Stimulated activated CD8-positive, alpha-beta memory T cell treated with anti-CD3 and anti-CD28 coated beads, Interleukin-4, amount 100 ng/mL, for 48 hours (primary cell): ENCODE data around the gene IQCM.

ENCODE experiments used
- DNase-seq: peaks from one replicate; pipeline ENCODE4 v3.0.0-alpha.2; 2020

IQCM gene

DNA sequence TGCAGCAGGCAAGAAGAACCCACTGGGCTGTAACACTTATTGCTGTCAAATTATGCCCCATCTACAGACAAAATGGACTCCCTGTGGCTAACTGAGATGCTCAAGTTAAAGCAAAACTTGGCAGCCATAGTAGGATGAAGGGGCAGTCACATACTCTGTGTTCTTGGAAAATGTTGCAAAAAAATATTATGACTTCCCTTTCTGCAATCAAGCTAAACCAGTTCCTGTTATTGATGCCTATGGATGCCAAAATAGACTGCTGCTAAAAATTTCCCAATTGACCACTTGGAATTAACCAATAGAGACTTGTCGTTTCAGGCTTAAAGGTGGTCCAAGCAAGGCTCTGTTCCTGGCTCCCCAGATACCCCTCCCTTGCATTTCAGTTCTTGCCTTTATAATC is 49.5 kb downstream of the IQCM start:
- no peak for DNase-seq

DNA sequence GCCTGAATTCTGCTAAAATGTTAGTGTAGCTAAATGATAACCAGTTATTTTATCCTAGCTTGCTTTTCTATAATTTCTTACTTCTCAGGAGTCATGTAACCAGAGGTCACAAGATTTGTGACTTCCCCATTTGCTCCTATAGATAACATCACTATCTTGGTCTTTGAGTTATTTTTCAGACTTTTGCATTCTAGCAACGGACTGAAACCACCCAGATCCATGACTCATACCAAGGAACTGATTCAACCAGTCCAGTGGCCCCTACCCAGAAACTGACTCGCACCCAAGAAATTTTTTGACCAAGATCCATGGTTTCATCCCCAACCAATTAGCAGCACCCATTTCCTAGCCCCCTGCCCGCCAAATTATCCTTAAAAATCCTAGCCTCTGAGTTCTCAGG is 50.0 kb downstream of the IQCM start:
- DNase-seq = no peak

DNA sequence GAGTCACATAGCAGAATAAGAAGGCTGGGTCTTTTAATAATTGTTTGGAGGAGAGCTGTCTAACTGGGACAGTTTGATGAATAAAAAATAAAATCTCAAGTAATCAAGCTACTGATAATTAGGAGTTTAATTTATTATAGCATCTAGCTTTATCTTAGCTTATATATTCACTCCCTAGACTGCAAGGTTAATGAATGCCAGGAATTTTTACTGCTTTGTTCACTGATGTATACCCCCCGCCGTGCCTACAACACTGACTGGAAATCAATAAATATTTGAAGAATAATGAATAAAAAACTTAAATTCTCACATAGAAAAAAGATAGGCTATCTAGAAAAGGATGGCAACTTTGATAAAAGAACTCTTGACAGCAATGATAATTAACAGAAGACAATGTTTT is 59.7 kb downstream of the IQCM start:
- no peak for DNase-seq

GRCh38 chr4:149754526-149754925 is 61.1 kb downstream of the IQCM start:
- no peak for DNase-seq

- DNase-seq = no peak
These were observed 62.9 kb downstream of the IQCM start for GRCh38 chr4:149752729-149753128.

DNA sequence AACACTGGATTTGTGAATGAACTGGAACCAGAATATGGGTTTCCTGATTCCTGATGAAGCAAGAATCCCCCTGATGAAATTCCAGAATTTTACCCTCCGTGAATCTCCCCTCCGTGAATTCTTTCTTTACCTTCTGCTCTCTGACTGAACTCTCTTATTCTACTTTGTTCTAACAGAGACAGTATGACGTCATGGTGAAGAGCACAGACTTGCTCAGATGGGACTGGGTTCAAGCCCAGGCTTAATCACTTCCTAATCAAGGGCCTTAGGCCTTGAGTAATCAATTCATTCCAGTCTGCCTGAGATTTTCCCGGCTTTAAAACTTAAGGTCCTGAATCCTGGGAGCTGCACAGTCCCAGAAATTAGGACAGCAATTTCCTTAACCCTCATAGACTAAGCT is 64.5 kb downstream of the IQCM start:
- DNase-seq = no peak

GRCh38 chr4:149749784-149750183 is 65.9 kb downstream of the IQCM start:
- DNase-seq = no peak

DNA sequence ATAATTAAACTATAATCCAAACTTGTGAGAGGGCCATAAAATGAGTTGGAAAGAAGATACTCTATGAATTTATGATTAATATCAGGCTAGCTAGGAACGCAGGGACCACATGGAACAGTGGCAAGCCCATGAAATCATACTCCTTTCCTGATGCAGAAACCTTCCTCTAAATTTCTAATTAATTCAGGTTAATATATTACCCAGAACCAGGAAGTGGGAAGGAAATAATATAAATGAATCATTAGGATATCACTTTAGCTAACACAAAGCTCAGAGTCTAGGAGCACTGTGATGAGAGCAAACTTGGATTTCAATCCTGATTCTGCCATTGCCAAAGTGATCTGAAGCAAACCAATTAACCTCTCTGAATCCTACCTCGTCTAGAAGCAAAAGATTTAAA is 68.0 kb downstream of the IQCM start:
- no peak for DNase-seq

- DNase-seq = no peak
These were observed 69.4 kb downstream of the IQCM start for GRCh38 chr4:149746276-149746675.

DNA sequence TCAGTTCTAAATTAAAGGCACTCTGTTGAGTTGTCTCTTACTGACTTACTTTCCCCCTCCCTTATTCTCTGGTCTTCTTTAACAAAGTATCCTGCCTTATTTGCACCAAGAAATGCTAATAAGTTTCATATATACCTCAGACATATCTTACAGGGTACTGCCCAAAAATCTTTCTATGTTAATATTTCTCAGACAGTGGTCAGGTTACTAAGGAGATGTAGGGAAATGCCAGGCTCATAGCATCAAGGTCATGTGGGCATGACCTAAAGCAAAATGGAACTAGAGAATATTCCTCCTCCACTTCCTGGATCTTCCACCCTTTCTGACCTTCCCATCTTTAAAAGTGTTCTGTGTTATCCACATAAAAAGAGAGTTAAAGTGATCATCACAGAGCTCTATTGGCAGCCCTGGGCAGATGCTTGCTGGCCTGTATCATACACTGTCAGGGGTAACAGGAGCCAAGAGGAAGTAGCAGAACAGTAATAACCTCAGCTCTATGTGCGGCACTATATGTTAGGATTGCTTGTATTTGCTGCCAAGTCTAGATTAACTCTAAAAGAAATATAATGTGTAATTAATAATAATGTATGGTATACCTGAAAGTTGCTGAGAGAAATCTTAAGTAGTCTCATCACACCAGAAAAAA is 74.3 kb downstream of the IQCM start:
- no peak for DNase-seq

DNA sequence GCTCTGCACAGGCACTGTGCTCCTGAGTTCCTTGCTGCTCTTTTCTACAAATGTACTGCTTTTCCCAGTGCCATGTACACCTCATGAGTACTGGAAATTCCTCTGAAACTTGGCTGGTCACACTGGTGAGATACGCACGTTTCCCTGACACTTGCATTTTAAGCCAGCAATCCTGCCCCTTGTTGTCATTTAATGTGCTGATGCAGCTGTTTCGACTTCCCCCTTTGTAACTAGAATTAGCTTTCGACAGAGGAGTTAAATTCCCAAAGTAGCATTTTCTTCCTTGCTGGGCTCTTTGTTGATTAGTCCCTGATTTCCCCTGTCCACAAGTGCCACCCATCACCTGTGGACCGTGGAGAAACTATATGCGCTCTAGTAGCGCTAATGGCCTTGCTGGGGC is 77.5 kb downstream of the IQCM start:
- no peak for DNase-seq

- DNase-seq = no peak
These were observed 79.8 kb downstream of the IQCM start for GRCh38 chr4:149735796-149736195.

GRCh38 chr4:149728444-149728843 is 87.2 kb downstream of the IQCM start:
- DNase-seq = no peak

GRCh38 chr4:149727663-149728062 is 88.0 kb downstream of the IQCM start:
- DNase-seq = no peak

DNA sequence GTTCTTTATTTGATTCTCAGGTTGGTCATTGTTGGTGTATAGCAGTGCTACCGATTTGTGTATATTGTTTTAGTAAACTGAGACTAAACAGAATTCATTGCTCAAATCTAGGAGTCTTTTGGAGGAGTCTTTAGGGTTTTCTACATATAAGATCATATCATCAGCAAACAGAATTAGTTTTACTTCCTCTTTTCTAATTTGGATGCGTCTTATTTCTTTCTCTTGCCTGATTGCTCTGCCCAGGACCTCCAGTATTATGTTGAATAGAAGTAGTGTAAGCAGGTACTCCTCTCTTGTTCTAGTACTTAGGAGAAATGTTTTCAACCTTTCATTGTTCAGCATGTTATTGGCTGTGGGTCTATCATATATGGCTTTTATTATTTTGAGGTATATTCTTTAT is 92.6 kb downstream of the IQCM start:
- no peak for DNase-seq

DNA sequence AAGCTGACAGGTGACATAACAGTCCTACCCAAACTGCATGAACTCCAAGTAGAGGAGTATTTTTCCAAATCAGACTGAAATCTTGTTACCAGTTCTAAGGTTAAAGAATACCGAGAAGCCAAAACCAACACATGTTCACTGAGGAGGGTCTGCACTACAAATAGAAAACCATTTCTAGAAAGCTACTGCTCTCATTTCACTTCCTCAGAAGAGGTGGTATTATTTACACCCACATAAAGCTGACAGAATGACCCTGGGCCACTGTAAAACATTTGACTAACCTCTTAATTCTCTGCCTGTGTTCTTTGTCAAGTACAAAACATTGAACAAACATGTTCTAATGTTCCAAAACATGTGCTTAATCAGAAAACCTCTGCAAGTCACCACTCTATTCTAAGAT is 95.8 kb downstream of the IQCM start:
- DNase-seq = no peak

GRCh38 chr4:149719357-149719756 is 96.3 kb downstream of the IQCM start:
- DNase-seq = no peak

GRCh38 chr4:149718500-149718899 is 97.1 kb downstream of the IQCM start:
- no peak for DNase-seq

DNA sequence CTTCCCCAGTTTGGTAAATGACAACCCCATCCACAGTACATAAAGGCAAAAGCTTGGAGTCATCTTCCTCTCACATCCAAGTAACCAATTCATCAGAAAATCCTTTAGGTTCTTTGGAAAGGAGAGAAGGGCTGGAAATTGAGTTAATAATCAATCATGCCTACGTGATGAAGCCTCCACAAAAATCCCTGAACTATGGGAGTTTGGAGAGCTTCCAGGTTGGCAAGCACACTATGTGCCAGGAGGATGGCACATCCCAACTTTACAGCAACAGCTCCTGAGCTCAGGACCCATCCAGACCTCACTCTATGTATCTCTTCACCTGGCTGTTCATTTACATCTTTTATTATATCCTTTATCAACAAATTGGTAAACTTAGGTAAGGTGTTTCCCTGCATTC is 98.9 kb downstream of the IQCM start:
- no peak for DNase-seq

DNA sequence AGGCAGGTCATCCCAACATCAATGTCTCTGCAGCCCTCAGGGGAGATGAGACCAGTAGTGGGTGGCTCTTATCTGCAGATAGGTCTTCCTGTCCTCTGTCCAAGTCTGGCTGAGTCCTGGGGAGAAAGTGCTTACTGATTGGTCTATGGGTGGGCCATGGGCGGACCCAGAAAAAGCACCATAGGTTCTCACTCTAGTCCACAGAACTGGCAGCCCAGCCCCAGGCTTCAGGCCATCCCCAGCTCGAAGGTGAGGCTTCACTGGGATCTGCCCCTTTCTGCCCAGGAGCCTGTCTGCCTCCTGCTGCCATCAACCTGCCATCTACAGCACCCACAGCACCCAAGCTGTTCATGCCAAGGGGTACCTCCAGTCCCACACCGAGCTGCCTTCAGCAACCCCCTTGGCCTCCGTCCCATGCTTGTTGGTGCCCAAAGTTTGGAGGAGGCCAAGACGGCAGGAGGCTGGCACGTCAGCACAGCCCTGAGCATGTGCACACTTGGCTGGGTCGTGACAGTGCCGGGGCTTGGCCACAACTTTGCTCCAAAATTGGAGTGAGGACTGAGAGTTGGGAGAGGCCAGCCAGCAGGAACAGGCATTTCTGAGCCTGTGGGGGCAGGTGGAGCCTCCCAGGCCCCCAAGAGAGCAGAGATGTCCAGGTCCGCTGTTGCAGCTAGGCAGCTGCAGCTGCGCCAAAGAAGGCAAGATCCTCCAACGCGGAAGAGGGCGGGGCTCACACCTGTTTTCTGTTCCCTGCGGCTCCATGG is 99.6 kb downstream of the IQCM start:
- no peak for DNase-seq

DNA sequence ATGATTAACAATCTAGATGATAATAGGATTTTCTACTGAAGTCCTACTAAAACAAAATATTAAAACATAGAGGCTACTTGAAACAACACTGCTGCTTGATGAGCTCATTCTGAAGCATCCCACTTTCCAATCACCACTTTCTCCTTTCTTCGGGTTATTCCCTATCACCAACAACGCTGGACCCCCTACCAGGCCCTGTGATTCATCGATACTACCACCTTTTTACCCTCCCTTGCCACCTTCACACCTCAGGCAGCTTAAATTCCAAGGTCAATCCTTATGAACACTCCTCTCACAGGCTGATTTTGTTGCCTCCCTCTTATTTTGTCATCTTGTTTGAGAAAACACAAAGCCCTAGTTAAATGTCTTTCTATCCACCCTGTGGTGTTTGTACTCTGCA is 102.6 kb downstream of the IQCM start:
- no peak for DNase-seq

GRCh38 chr4:149711593-149712365 is 103.9 kb downstream of the IQCM start:
- no peak for DNase-seq

DNA sequence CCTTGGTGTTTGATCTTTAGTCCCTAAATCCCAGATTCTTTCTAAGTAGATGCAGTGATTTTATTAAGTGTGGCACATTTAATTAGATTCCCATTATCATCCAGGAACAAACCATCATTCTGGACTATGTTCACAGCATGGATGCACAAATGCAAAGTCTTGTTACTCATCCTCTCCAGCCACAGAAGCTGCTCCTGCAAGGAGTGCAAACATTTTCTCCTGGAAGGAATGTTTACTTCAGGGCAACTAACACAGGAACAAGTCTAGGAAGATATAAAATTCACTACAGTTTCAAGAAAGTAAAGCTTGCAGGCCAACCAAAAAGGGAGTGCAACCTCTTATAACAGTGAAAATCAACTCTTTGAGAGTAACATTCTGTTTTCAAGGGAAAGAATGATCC is 106.0 kb downstream of the IQCM start:
- DNase-seq = no peak

GRCh38 chr4:149708513-149709130 is 107.0 kb downstream of the IQCM start:
- DNase-seq = no peak
